Activated T-cell treated with anti-CD3 and anti-CD28 coated beads for 48 hours (primary cell): Measurements from ENCODE around the gene TRAF7.
"Not testable (repeated sequence)": the region's sequence is repeated elsewhere in the genome, so short reads cannot be mapped to it uniquely, and the experiment has no call there.

Source experiments
- DNase-seq: peaks from one replicate; pipeline ENCODE4 v3.0.0-alpha.2; 2020; ENCODE audit warnings: low read depth

TRAF7 gene

DNA sequence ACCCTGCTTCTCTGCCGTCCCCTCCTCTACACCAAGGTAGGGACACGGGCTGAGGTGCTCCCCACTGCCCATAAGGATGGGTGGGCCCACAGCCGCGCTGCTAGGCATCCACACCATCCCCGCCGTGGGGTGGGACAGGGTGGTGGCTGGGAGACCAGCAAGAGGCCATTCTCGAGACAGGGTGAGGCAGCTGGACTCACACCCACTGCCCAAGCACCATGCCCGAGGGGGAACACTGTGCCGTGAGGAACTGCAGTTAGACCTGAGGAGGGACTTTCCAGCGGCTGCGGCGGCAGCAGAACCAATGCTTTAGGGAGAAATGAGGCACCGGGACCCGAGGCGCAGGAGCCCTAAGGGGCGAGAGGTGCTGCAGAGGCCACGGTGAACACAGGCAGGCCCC lies 33.2 kb upstream of the TRAF7 start:
- DNase-seq: no peak

DNA sequence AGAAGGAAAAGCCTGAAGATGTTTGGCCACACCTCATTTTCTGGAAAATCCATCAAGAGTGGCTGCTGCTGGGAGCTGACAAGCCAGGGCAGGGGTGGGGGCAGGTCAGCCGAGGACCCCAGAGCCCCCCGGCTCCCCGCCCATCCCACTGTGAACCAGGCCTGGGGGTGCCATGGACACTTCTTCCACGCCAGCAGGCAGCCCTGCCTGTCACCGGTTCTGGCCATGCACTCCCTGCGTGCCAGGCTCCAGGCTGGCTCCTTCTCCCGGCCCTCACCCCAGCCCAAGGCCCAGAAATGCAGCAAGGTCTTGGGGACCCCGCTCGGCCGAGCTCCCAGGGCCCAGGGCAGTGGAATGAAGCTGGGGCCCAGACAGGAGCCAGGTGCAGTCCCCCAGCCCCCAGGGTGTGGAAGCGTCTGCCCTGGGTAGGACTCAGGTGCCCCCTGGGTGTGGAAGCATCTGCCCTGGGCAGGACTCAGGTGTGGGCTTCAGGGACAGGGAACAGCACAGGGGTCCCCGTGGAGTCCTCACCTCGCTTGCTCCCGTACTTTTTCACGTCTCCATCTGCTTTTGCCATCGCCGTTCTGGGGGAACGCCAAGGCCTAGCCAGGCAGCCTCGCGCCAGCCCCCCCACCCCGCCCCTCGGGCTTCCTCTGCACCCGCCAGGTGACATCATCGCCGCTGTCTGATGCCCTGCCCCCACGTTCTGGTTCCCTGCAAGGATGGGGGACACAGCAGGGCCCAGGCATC lies 32.5 kb upstream of the TRAF7 start:
- DNase-seq: not testable (repeated sequence)

DNA sequence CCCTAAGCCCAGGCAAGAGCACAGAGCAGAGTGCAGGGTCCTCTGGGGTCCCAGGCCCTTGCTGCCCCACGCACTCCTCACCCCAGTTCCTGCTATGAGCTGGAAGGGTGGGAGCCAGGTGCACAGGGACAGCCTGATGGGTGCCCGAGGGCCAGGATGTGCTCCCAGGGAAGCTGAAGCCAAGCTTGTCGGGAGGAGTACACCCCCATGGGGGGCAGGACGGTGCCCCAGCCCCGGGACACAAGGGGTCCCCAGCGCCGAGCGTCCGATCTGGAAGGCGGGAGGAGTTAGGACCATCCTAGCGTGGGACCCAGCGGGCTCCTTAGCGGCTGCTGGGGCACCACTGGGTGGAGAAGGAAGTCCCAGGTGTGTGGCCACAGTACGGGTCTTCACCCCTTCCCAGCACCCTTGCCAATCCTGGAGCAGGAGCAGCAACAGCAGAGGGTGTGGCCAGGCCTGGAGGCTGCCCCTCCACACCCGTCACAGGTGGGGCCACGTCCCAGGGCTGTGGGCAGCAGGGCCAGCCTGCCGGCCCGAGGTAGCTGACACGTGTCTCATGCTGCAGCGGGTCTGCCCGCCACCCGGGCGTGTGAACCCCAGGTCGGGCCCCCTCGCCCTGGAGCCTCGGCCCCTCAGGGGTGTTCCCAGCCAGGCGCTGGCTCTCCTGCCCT lies 31.7 kb upstream of the TRAF7 start:
- DNase-seq: not testable (repeated sequence)

DNA sequence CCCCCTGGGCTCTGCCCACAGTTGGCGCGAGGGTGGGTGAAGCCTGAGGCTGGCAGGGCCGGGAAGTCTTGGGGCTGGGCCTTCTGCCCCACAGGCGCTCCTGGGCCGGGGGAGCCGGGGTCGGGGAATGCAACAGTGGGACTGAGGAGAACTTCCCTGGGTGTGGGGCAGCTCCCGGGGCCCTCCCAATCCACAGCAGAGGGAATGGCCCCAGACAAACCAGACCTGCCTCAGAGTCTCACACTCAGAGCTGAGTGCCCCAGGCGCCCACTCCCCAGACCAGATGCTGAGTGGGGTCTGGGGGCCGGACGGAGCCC lies 31.2 kb upstream of the TRAF7 start:
- DNase-seq: not testable (repeated sequence)

DNA sequence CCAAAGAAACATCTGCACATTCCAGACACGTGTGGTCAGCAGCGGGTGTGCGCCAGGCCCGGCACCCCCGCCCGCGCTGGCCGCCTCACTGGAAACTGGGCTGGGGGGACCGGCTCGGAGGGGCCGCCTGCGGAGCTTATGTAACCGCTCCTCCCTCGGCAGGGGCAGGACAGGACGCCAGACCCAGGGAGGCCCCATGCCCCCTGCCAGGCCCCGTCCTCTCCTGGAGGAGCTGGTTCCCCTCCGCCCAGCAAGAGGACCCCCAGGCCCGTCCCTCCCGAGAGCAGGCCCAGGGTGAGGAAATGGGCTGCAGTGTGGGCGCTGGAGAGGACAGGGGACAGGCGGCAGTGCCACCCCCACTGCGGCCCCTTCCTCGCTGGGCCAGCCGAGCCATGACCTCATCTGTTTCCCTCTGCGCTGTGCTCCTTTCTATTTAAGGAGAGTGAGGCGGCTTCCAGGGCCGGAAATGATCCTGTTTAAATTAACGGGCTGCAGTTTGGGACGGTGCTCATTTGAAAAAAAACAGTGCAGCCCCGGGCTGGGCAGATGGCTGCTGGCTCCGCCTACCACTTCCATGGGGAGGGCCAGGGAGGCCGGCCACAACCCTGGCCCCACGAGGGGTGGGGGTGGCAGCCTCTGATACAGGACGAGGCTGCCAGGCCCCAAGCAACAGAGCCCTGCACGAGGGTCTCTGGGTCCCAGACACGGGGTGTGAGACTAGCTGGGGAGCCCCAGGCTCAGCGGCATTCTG lies 30.7 kb upstream of the TRAF7 start:
- DNase-seq: not testable (repeated sequence)

DNA sequence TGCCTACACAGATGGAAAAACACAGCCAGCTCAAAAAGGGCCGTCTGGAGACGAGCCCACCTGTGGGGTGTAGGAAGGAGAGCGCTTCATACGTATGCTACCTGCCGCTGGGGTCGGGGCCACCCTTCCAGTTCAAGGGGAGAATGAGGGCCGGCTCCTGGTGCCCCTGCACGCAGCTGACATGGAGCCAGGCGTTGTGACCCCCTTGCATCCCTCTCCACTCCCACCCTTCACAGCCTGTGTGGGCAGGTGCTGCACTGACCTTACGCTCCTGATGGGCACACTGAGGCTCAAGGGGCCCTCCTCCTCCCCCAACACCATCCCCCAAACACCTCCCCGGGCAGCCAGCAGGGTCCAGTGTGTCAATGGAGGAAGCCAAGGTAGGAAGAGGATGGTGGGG lies 30.0 kb upstream of the TRAF7 start:
- DNase-seq: not testable (repeated sequence)

DNA sequence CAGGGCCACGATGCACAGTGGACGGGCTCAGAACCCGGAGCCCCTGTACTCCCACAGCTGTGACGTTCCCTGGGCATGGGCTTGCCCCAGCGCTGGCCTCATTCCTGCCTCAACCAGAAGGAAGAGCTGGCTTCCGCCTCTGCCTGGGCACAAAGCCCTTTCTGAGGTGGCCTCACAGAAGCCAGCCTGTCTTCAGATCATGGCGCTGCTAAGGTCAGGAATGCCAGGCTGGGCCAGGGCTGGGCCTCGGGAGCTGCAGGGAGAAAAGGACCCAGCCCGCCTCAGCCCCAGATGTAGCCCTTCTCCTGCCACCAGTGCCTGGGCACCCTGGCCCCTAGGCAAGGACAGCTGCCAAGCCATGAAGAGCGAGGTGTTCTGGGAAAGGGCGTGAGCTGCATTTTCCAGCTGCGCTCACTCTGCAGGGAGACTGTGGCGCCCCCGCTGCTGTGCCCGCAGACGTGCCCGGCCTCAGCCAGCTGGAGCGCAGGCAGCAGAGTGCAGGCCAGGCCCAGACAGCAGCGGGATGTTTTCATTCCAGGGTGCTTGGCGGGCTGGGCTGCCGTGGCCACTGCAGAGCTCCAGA lies 29.3 kb upstream of the TRAF7 start:
- DNase-seq: not testable (repeated sequence)

DNA sequence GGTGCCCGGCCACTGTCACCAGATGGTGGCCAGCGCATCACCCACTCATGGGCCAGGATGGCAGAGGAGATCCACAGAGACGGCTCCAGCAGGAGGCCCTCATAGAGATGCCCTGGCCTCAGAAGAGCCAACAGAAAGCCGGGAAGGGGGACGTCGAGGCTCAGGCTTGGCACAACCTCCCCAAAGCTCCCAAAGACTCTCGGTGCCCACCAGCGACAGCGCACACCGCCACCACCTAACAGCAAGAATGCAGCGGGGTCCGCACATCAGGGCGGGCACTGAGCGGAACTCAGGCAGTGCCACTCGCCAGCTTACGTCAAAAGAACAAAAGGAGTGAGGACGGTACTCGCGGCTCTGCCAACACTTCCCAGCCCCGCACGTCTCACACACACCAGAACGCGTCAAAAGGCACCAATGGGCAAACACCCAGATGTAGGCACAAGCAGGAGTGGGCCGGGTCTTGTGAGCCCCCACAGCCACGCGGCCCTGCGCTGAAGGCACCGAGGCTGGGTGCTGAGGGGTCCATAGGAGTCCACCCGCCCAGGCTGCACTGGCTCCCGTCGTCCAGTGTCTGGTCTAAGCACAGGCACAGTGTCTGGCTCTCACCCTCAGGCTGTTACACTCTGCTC lies 28.5 kb upstream of the TRAF7 start:
- DNase-seq: not testable (repeated sequence)

DNA sequence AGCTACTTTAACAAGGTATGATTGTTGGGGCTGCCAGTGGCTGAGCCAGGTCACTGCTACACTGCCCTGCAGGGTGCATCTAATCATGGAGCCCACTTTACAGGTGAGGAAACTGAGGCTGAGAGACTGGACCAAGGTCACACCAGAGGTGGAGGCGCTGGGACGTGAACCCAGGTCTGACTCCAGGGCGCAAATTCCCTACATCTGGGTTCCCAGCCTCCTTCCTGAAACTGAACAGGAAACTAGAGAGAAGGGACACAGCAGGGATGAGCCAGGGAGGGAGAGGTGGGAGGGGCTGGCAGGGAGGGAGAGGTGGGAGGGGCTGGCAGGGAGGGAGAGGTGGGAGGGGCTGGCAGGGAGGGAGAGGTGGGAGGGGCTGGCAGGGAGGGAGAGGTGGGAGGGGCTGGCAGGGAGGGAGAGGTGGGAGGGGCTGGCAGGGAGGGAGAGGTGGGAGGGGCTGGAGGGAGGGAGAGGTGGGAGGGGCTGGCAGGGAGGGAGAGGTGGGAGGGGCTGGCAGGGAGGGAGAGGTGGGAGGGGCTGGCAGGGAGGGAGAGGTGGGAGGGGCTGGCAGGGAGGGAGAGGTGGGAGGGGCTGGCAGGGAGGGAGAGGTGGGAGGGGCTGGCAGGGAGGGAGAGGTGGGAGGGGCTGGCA lies 27.8 kb upstream of the TRAF7 start:
- not testable (repeated sequence) for DNase-seq

DNA sequence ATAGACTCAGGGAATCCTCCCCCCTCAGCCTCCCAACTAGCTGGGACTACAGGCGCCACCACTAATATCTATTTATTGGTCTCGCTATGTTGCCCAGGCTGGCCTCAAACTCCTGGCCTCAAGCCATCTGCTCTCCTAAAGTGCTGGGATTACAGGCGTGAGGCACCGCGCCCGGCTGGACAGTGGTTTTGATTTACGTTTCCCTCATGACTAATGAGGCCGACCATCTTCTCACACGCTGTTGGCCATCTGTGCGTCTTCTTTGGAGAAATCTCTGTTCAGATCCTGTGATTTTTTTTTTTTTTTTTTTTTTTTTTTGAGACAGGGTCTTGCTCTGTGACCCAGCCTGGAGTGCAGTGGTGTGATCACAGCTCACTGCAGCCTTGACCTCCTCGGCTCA lies 26.3 kb upstream of the TRAF7 start:
- not testable (repeated sequence) for DNase-seq

DNA sequence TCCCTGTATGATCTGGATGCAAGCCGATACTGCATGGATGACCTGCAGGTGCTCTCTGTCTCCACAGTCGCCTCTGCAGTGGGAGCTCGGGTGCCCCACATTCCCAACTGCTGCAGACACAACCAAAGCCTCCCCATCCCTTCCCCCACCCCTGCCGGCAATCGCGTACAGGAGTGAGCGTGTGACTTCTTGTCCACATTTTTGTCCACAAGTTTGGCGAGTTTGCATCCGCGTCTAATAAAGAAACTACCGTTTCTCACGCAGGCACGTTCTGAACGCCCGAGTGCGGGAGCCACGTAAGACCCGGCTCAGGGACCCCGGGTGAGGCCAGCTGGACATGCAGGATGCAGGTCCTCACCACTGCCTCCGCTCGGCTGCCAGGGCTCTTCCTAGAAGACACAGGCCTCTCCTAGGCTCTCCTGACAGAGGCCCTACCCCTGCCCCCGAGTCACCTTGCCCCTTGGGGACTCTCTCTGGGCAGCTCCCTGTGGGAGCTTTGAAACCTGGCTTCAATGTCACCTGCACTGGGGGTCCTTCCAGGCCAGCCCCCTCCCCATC lies 25.6 kb upstream of the TRAF7 start:
- not testable (repeated sequence) for DNase-seq

DNA sequence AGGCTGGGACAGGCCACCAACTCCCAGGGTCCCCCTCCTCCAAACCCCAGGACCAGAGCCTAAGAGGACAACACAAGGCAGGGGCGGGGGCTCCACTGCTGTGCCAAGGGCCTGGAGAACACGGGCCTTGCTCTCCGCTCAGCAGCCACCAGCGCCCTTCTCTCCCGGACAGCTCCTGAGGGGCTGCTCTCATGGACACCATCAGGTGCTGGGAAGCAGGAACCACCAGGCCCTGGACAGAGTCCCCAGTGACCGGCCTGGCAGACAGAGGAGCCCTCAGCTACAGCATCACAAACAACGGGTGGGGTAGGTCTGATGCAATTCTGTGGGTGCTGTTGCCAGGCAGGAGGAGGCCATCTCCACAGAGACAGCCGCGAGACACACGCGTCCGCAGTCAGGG lies 21.8 kb upstream of the TRAF7 start:
- not testable (repeated sequence) for DNase-seq

DNA sequence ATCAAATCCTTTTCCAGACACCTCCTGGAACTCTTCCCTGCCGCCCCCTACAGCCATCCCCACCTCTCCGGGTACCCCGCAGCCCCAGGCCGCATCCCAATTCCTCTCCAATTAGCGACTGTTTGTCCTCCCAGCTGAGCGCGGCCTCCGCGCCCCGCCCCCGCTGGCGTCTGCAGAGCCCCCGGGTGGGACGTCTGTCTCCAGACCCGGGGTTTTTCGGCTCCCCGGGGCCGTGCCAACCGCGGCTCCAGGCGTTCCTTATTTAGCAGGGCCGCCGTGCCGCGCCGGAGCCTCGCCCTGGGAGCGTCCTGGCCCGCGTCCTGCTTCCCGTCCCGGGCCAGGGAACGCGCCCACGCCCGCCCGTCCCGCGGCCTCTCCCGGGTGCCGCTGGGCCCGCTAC lies 20.5 kb upstream of the TRAF7 start:
- DNase-seq: not testable (repeated sequence)

DNA sequence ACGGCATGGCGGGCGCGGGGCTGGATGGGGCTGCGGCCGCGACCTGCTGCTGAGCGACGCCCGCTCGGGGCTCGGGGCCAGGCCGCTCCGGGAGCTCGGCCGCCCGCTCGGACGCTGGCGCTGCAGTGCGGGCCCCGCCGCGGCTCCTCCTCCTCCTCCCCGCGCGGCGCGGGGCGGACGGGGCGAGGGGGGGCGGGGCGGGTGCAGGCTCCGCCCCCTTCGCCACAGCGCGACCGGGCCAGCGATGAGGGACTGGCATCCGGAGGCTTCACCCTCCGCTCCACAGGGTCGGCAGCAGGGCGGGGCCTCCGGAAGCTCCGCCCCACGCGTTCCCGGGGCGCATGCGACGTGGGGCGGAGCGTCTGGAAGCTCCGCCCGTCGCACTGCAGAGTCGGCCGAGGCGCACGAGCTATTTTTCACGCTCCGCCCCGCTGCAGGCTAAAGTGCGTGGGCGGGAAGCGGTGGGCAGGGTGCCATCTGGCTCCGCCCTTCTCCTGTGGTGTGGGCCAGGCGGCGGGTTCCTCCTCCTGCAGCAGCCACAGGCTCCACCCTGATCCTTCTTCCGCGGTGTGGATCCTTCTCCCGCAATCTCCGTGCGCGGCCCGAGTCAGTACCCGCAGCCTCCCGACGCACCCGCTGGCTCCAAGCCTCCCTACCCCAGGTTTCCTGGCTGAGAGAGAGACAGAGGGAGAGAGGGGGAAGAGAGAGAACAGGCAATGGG lies 19.7 kb upstream of the TRAF7 start, which contains the start of gene PKD1:
PKD1 (minus strand) TSS at position 129 of the 721 bp plus-strand sequence. CDS start 209 bp downstream, outside the sequence.
- DNase-seq: peak; percentile 100

DNA sequence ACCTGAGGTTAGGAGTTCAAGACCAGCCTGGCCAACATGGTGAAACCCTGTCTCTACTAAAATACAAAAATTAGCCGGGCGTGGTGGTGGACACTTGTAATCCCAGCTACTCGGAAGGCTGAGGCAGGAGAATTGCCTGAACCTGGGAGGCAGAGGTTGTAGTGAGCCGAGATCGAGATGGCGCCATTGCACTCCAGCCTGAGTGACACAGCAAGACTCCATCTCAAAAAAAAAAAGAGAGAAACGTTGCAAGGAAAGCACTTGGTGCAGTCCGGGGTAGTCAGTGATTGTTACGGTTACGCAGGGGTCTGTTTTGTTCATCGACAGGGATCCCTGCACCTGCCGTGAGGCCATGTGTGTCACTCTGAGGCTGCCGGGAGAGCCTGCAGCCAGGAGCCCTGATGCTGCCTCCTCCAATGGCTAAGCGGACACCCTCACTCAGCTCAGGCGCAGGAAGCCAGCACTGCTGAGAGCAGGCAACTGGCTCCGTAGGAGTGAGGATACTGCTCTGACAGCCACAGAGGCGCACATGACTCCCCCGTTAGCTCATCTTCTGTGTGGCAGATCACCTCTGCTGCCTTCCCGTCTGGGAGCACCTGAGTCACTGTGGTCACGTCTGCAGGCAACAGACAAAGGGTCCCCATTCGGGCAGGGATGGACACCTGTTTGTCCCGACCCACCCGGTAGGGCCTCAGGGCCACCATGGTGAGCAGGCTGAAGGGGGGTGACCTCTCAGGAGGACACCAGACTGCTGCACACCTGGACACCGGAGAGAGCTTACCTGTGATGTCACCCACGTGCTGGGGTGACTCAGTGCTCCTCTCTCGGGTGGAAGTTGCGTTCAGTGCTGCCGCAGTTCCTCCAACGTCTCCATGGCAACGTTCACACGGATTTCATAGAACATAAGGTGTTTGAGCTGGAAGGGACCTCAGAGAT lies 12.4 kb upstream of the TRAF7 start:
- no peak for DNase-seq

DNA sequence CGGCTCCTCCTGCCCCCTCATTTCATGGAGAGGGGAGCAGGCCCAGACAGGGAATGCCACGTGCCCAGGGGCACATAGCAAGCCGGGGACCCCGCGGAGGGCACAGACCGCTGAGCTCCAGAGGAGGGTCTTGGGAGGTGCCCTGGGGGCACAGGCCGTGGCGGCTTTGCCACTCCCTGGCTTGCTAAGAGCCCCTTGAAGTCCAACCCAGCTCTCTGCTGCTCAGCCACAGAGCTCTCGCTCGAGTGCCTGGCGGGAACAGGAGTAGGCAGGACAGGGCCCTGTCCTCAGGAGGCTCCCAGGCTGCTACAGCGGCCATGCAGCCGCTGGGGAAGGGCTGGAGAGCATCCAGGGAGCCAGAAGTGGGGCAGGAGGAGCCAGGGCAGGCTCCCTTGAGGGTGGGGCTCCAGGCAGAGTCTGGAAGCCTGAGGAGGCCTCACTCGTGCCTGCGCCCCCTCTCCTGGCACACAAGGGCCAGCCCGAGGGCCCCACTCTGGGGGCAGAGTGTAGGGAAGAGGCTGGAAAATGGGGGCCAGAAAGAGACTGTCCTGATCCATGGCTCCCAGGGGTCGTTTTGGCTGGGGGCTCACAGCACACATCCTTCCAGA lies 11.6 kb upstream of the TRAF7 start:
- no peak for DNase-seq

DNA sequence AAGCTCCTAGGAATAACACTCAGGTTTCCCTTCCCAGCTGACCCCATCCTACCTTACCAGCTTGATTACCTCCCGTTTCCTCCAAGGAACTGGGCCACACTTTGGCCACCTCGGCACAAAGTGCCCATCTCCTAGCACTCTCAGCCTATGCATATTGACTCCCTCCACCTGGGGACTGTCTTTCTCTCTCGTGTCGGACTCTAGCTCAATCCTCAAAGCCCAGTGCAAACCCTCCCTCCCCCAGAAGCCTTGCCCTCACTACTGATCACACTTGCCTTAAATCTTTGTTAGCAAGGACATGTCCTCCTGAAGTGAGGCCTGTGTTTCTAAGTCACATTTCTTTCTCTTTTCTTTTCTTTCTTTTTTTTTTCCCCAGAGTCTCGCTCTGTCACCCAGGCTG lies 9.7 kb upstream of the TRAF7 start:
- no peak for DNase-seq

DNA sequence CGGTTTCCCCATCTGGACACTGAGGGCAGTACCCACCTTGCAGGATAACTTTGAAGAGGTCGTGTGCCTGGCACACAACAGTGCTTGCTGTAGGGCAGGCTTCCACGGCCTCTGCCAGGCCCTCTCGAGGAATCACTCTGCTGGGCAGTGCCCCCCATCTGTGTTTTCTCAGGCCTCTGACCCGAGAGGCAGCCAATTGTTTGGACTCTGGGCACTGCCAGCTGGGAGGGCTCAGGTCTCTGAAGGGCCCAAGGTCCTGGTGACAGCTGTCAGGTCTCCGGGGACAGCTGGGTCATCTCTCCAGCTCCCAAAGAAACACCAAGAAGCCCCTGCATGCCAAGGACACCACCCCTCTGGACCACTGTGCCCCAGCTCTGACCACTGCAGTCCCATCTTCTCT lies 8.2 kb upstream of the TRAF7 start:
- no peak for DNase-seq
